Stimulated activated CD4-positive, alpha-beta T cell treated with anti-CD3 and anti-CD28 coated beads, Interleukin-2, amount 100 ng/mL, for 48 hours (primary cell): ENCODE results near the gene AOPEP.
"Not testable (repeated sequence)": the region's sequence is repeated elsewhere in the genome, so short reads cannot be mapped to it uniquely, and the experiment has no call there.

Experiments used
- DNase-seq, 2 donors: peaks; one replicate each; pipeline ENCODE4 v3.0.0-alpha.2; 2020

AOPEP gene

DNA sequence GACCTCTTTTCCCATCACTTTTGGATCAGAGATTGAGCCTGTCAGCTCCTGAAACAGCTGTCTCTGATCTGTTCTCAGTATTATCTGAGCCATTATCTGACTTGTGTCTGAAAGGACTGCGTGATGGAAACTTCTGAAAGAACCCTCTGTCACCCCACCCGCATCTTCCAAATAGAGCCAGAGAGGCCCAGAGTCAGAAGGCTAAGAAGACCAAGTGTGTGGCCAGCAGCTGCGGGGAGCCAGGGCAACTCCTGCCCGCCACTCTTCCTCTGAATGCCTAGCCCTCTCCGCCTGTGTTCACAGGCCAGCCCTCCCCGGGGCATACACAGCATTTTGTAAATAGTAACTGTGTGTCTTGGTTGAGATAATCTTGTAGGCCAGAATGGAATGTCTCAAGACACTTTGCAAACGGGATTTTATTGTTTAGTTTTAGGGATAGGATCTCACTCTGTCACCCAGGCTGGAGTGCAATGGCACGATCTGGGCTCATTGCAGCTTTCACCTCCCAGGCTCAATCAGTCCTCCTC is 92.7 kb downstream of the AOPEP start:
- no peak for DNase-seq

DNA sequence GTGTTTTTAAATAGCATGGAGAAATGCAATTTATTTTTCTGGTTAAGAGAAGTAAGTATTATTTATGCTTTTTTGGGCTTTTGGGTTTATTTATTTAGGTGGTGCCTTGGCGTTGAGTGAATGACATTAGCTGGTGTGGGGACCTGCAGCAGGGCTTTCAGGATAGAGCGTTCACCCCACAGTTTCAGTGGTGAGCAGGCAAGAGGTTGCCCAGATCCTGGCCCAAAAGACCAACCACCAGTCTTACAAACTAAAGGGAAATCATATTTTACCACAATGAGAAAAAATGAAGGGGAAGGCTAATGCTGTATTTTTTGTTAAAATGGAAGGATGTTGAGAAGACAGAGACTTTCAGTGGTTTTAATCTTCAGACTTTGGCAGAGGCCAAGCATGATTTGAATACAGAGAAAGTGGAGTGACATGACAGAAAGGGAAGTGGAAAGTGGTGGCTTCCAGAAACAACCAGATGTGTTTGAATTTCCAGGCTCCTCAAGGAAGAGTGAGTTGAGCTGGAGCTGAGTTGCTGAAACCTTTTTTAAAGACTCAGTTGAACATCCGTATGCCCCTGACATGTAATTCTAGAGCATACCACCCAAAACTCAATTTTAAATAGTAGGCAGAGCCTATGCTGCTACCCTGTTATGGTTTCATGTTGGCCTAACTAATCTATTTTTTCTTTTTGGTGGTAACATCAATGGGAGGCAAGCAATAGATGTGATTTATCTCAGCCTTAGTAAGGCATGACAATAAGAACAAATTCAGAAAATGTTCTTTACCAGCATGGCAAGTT is 94.8 kb downstream of the AOPEP start:
- DNase-seq, result no peak

DNA sequence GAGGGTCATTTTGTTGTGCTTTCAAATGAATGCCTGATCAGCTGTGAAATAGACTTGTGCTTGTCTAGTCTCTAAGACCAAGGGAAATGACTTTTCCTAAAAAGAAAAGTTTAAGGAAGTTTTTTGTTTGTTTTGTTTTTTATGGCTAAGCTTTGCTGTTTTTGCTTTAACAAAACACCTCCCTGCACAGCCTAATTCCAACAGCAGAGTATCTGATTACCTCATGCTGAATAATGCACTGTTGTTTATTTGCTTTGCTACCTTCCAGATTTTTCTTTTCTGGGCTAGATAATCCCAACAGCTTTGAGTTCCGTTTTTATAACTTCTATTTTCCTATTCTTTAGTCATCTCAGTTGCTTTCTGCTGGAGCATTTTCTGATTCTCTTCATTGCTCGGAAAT is 95.8 kb downstream of the AOPEP start:
- no peak for DNase-seq

DNA sequence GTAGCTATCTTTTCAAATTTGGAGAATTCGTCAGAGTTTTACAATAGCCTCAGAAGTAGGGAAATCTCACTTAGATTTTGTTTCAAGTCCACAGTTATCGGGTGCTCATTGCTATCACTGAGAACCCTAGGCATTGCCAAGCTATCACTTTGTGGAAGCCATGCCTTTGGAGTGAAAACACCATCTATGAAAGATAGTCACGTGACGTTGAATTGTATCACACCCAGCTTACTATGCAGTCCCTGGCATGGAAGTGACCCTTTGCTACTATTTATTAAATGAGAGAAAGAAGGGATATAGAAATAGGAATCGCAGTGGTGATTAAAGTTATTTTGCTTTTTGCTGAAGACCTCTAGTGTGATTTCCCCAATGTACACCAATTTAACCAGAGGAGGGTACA is 97.2 kb downstream of the AOPEP start:
- DNase-seq, result no peak

DNA sequence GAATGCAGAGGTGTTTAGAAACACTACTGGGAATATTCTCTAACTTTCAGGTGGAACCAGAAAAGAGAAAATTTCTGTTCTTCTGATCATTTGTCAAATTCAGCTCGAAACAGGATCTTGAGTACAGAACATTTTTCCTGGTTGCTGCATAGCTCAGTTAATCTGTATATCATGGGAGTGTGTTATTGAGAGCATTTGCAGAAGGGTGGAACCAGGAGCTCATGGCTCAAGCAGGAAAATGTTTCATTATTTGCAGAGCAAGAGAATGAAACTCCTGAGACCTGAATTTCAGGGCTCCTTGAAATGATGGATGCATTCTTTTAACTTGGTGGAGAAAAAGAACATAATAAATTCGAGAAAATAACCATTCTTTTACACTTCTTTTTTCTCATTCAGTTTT is 97.9 kb downstream of the AOPEP start:
- no peak for DNase-seq

DNA sequence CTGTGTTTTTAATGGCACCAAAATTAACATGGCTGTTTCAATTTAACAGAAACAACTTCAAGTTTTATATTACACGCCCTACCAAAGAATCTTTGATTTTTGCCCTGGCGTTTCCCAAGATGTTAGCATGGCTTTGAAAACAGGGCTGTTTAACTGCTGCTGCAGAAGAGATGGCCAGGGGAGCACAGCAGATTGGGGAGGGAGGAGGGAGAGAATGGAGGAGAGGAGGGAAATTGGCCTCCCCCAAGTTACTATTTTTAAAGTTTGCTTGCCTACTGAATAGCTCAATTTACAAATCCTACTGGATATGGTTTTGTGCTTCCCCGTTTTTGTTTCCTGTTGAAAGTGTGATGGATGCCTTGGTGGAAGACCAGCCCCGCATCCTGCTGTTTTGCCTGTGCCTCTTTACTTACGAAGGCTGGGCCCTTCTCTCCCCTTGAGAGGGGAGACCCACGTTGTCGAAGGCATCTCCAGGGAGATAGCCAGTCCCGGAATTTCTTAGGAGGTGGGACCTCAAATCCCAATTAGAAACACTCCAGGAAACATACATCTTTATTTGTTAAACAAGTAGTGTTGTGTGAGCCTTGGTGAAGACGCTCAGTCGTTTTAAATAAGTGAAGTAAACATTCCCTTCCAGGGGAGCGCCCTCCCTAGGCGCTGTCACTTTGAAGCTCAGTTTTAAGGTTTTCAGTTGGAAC is 98.6 kb downstream of the AOPEP start:
- no peak for DNase-seq

DNA sequence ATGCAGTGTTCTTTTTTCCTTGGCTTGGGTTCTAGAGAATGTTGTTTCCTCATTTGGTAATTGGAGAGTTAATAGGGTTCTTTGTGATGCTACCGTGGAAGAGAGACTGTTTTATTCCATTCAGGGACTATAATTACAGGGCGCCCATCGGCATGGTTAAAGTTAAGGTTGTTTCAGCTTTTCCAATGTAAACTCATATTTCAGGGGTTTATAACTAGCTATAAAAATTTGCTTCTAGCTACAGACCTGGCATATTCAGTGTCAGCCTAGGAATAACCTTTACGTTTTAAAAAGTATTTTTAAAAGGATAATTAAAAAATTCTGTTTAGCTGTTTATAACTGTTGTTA is 99.1 kb downstream of the AOPEP start:
- no peak for DNase-seq

DNA sequence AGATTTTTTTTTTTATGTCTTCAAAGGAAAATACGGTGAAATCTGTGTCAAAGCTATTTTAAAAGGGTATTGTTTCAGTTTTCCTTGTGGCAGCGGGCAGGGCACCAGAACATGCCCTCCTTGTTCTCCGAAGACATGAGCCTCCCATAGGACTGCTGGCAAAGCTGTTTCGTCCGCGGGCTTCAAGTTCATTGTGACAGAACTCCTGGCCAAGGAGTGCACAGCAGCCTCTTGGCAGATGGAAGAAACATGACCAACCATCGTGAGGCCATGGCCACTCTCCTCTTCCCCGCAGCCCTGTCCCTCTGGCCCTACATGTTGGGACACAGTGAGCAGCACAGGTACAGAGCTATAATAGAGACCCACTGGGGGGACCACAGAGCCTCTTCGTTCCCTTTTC is 99.5 kb downstream of the AOPEP start:
- no peak for DNase-seq

DNA sequence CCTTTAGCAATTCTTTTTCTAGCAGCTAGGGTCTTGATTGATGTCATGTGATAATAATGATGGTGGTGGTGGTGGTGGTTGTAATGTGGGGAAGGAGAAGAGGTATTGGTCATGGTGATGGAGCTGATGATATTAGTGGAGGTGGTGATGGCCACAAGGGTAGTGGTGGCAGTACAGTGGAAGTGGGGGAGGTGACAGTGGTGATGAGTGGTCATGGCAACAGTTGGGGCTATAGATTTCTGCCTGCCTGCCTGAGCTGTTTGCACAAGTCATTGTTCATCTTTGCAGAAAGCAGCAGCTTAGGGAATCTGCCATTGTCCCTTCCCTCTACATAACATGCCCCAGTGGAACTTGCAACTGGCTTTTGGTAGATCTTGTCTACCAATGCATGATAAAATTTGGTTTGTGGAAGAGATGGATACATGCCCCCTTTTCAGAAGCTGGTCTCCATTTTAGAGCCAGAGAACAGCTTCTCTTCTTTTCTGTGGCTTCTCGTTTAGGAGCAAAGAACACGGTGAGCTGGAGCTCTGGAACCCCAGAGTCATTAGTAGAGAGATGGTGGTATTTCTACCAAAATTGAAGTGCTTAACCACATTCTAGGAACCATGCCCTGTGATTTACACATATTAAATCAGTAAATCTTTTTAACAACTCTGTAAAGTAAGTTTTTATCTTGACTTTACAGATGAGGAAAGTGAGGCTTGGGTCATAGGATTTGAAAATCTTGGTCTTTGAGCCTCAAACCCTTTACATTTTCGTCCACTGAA is 100.3 kb downstream of the AOPEP start:
- no peak for DNase-seq

DNA sequence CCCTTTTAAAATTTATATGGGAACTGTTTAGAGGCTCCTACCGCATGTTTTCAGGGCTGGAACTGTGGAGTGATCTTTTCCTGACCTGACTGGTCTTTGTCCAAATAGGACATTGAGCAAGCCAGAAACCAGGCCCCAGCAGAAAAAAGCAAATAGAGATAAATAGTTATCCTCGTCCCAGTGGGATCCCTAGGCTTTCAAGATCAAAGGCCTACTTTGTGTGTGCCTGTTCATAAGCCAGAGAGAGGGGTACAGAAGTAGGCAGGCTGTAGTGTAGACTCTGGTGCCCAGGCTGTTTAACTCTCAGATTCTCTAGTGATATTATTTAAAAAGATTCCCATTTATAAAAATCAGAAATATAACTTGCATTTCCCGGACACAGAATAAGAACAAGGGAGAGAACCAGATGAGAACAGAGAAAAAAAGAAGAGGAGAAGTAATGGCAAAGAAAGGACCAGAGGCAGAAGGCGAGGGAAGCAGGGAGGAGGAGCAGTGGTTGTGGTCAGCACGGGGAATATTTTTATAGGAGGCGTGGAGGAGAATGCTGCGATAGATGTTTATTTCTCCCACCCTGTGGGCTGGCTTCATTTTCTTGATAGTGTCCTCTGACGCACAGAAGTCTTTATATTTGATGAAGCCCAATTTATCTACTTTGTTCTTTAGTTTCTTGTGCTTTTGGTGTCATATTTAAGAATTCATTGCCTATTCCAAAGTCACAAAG is 101.2 kb downstream of the AOPEP start:
- DNase-seq, result no peak

DNA sequence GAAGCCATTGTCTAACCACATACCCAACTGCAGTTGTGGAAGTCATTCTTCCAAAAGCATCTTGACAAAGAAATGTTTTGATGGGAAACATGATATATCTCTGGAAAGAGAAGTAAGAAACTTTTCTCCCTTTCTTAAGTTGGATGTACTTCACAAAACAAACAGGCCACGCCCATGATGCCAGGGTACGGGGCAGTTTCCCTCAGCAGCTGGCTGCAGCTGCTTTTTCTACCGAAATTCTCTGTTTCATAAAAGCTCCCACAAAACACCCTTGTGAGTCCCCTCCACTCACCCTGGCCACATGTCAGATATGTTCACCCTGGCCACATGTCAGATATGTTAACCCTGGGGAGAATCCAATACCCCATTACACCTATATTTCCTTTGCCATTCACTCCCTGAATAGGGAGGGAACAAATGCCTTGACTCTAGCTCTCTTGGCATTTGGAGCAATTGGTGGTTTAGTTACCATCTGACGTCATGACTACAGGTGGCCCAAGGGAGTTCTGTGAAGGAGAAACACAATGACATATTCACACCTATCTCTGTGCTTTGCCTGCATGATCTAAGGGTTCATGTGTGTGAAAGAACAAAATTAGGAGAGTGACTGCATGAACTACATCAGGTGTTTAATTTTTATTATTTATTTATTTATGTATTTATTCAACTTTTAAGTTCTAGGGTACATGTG is 103.0 kb downstream of the AOPEP start:
- no peak for DNase-seq

DNA sequence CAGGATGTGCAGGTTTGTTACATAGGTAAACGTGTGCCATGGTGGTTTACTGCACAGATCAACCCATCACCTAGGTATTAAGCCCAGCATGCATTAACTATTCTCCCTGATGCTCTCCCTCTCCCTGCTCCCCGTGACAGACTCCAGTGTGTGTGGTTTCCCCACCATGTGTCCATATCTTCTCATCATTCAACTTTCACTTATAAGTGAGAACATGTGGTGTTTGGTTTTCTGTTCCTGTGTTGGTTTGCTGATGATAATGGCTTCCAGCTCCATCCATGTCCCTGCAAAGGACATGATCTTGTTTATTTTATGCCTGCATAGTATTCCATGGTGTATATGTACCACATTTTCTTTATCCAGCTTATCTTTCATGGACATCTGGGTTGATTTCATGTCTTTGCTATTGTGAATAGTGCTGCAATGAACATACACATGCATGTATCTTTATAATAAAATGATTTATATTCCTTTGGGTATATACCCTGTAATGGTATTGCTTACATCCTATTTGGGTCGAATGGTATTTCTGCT is 103.6 kb downstream of the AOPEP start:
- not testable (repeated sequence) for DNase-seq

DNA sequence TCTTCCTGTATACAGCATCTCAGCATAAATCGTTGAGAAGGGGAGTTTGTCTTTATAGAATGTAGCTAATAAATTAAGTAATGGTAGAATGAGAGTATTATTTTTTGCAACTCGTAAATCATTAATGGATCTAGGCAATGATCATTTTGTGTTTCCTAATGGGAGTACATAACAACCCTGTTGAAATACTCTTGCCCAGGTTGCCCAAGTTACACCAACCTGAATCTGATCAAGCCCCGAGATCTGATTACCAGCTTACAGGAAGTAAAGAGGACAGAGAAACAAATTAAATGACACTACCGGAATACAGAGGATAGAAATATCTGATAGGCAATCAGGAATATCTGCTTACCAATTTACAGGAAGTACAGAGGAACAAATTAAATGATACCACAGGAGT is 107.3 kb downstream of the AOPEP start:
- DNase-seq, result no peak

DNA sequence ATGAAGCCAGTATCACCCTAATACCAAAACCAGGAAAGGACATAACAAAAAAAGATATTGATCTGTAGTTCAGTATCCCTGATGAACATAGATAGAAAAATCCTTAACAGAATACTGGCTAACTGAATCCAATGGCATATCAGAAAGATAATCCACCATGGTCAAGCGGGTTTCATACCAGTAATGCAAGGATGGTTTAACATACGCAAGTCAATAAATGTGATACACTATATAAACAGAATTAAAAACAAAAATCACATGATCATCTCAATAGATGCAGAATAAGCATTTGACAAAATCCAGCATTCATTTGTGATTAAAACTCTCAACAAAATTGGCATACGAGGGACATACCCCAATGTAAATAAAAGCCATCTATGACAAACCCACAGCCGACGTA is 110.9 kb downstream of the AOPEP start:
- DNase-seq, result no peak

DNA sequence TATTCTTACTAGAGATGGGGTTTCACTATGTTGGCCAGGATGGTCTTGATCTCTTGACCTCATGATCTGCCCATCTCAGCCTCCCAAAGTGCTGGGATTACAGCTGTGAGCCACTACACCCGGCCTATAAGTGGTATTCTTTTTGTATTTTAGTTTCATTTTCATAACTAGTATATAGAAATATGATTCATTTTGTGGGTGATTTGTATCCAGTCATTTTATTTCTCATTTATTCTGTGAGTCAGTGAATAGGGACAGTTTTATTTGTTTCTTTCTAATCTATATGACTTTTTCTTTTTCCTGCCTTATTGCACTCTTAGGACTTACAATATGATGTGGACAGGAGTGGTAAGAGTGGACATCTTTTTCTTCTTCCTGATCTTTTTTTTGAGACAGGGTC is 112.9 kb downstream of the AOPEP start:
- no peak for DNase-seq

DNA sequence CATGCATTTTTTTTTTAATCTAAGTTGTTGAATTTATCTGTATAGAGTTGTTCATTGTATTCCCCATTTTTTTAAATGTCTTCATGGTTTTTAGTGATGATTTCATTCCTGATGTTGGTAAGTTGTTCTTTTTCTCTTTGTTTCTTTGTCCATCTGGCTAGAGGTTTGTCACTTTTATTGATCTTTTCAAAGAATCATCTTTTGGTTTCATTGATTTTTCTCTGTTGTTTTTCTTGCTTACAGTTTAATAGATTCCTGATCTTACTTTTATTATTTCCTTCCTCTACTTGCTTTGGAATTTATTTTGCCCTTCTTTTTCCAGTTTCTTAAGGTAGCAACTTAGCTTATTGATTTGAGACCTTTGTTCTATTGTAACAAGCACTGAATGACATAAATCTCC is 114.2 kb downstream of the AOPEP start:
- no peak for DNase-seq

DNA sequence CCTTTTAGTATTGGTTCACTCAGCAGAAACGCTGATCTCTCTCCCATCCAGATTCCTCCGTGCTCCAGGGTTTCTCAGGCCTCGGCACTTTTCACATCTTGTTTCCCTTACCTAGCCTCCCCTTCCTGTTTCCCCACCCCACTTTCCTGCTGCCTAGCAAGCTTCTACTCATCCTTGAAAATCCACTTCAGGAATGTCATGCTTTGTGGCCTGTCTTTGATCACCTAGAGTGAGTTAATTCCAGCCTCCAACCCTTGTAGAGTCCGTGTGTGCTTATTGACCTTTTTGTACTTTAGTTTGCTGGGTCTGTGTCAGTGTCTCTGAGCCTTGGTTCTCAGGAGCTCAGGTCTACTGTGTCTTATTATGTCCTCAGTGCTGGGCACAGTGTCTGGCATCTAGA is 116.6 kb downstream of the AOPEP start:
- no peak for DNase-seq

DNA sequence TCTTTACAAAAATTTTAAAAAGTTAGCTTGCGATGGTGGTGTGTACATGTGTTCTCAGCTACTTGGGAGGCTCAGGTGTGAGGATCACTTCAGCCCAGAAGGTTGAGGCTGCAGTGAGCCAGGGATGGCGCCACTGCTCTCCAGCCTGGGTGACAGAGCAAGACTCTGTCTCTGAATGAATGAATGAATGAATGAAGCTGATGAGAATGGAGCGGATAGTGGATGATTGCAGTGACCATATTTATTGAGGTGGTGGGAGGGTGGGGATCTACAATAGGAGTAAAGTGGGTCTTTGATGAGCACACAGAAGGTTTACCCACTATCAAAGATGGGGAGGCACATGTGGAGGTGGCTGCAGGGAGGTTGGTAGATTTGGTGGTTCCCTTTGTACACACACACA is 120.2 kb downstream of the AOPEP start:
- no peak for DNase-seq

DNA sequence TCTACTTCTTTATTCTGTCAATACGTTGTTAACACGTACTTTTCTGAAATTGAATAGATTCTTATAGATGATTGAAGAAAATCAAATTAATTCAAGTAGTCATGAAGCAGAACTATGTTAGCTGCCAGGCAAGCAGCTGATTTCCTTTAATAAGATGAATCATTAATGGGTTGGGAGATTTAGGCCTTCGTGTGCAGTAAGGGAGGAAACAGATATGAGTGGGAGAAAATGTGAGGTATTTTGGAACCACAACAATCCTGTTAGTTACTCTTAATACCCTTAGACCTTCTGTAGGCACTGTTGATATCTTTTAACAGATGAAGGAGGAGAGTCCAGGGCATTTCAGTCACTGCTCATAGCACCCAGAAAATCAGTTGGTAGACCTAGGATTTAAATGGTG is 121.0 kb downstream of the AOPEP start:
- DNase-seq, result no peak

DNA sequence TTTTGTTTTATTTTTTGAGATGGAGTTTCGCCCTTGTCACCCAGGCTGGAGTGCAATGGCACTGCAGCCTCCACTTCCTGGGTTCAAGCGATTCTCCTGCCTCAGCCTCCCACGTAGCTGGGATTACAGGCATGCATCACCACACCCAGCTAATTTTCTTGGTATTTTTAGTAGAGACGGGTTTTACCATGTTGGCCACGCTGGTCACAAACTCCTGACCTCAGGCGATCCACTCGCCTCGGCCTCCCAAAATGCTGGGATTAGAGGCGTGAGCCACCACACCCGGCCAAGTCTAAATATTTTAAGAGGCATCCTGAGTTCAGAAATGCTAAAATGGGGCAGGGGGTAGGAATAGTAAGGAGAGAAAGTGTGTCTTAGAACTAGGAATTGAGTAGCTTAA is 122.3 kb downstream of the AOPEP start:
- DNase-seq, result not testable (repeated sequence)

DNA sequence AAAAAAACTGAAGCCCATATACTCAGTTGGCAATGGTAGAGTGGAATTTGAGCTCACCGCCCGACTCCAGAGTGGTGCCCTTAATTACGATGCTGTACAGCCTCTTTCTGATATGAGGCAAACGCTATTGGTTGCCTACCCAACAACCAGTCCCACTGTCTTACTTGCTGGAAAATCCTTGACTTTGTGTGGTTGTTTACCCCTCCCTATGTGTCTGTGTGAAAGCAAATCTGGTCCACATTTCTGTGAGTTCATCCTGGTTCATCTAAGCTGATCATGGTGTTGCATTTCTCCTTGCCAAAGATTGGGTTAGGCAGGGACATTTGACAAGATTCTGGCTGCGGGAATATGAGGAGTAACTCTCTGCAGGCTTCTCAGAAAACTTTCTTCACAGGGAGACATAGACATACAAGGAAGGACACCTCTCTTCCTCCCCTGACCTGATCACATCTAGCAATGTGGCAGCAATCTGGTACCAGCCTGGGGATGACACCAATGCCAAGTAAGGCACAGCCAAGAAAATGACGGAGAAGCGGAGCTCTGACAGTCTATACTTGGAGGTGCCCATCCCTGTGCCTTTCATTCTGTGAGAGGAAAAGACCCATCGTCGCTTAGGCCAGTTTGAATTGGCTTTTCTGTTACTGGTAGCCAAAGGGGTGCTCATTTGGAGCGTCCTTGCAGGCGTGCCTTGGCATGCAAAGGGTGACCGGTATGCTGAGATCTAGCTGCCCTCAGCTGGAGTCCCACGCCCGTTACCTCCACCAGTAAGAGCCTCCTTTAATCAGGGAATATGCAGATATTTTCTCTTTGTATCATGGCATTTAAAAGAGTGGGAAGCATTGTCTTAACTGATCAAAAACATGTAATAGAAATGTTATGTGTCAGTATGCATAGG is 124.3 kb downstream of the AOPEP start:
- DNase-seq, result no peak
